ENCODE measurements around the gene GAN. TPM values are rescaled to one million over a fixed set of nuclear protein-coding genes. Genes with fewer than 3 reads are reported as not detected.

GAN gene
- 2.4 and 6.6 TPM in 2 replicates for total RNA-seq (2014; rRNA removed; shearing (Covaris generic))

- DNase-seq (ENCODE audit: low read depth) = peak; percentile 95
These were observed at the start of gene GAN for GRCh38 chr16:81314603-81315270. TSS of gene GAN (plus strand) at chr16:81314962. CDS start at chr16:81315114, 152 bp downstream.

GRCh38 chr16:81265052-81265451 lies 49.7 kb upstream of the GAN start:
- DNase-seq (ENCODE audit: low read depth) = no peak

- peak; percentile 20 for DNase-seq (ENCODE audit: low read depth)
These were observed 48.9 kb upstream of the GAN start for GRCh38 chr16:81265658-81266451.

GRCh38 chr16:81266680-81267095 lies 48.1 kb upstream of the GAN start:
- peak; percentile 64 for DNase-seq (ENCODE audit: low read depth)

- DNase-seq (ENCODE audit: low read depth) = no peak
These were observed 46.3 kb upstream of the GAN start for GRCh38 chr16:81268509-81268908.

- no peak for DNase-seq (ENCODE audit: low read depth)
These were observed 41.4 kb upstream of the GAN start for GRCh38 chr16:81273223-81273950.

GRCh38 chr16:81275064-81275532 lies 39.7 kb upstream of the GAN start:
- DNase-seq (ENCODE audit: low read depth) = no peak

GRCh38 chr16:81275795-81276194 lies 39.0 kb upstream of the GAN start:
- DNase-seq (ENCODE audit: low read depth) = no peak

- DNase-seq (ENCODE audit: low read depth) = no peak
These were observed 38.4 kb upstream of the GAN start for GRCh38 chr16:81276323-81276722.

- DNase-seq (ENCODE audit: low read depth) = no peak
These were observed 37.2 kb upstream of the GAN start for GRCh38 chr16:81277541-81278080.

GRCh38 chr16:81278526-81278925 lies 36.2 kb upstream of the GAN start:
- no peak for DNase-seq (ENCODE audit: low read depth)

GRCh38 chr16:81279392-81279791 lies 35.4 kb upstream of the GAN start:
- DNase-seq (ENCODE audit: low read depth) = no peak

- DNase-seq (ENCODE audit: low read depth) = peak; percentile 40
These were observed 34.4 kb upstream of the GAN start for GRCh38 chr16:81280393-81280792.

GRCh38 chr16:81283044-81283443 lies 31.7 kb upstream of the GAN start:
- no peak for DNase-seq (ENCODE audit: low read depth)

GRCh38 chr16:81284995-81285600 lies 29.7 kb upstream of the GAN start:
- DNase-seq (ENCODE audit: low read depth) = no peak

- no peak for DNase-seq (ENCODE audit: low read depth)
These were observed 28.6 kb upstream of the GAN start for GRCh38 chr16:81286190-81286589.

GRCh38 chr16:81291117-81291516 lies 23.6 kb upstream of the GAN start:
- DNase-seq (ENCODE audit: low read depth) = no peak

- no peak for DNase-seq (ENCODE audit: low read depth)
These were observed 21.8 kb upstream of the GAN start for GRCh38 chr16:81292936-81293335.

GRCh38 chr16:81293909-81294802 lies 20.6 kb upstream of the GAN start:
- peak; percentile 43 for DNase-seq (ENCODE audit: low read depth)

- no peak for DNase-seq (ENCODE audit: low read depth)
These were observed 18.1 kb upstream of the GAN start for GRCh38 chr16:81296631-81297030.

- no peak for DNase-seq (ENCODE audit: low read depth)
These were observed 7.0 kb upstream of the GAN start for GRCh38 chr16:81307770-81308169.
